K562 (cell line): ENCODE results near the gene ALG1. TPM values are rescaled to one million over a fixed set of nuclear protein-coding genes. Genes with fewer than 3 reads are reported as not detected.

Experiments used
- BDP1 ChIP-seq: IDR thresholded peaks from 3 replicates; pipeline ENCODE4 v1.6.1; 2011; ENCODE audit not compliant: insufficient read length, insufficient read depth
- CEBPB ChIP-seq: fragments of 450-650 bp; IDR thresholded peaks from 2 replicates; pipeline ENCODE4 v1.6.1; 2016; ENCODE audit warnings: missing genetic modification characterization, missing compliant biosample characterization
- CREB1 ChIP-seq, 2 experiments: sonication (generic) in 1 of 2; formaldehyde crosslinking in 1 of 2; IDR thresholded peaks; 2 replicates each; pipeline versions ENCODE4 v1.6.1 to v1.8.0; 2012 to 2022; ENCODE audit warnings: inconsistent platforms in 1 of 2, mild to moderate bottlenecking in 1 of 2, missing genetic modification reagents in 1 of 2, moderate library complexity in 1 of 2
- GATAD2B ChIP-seq: fragments of 450-650 bp; IDR thresholded peaks from 2 replicates; pipeline ENCODE4 v1.6.1; 2017; ENCODE audit warnings: mild to moderate bottlenecking, borderline replicate concordance
- MYBL2 ChIP-seq, 2 experiments: fragments of 450-650 bp in 1 of 2; sonication (generic) in 1 of 2; formaldehyde crosslinking in 1 of 2; IDR thresholded peaks; 2 replicates each; pipeline versions ENCODE4 v1.6.1 to v1.8.1; 2017 to 2022; ENCODE audit warnings: borderline replicate concordance in 1 of 2, inconsistent platforms in 1 of 2, low read depth in 1 of 2, mild to moderate bottlenecking in 1 of 2, missing genetic modification reagents in 1 of 2, moderate library complexity in 1 of 2
- NFE2 ChIP-seq: IDR thresholded peaks from 2 replicates; pipeline ENCODE4 v1.6.1; 2014; ENCODE audit warnings: antibody characterized with exemption, low read depth
- NRF1 ChIP-seq, 2 experiments: fragments of 450-650 bp; IDR thresholded peaks in 1 of 2; conservative IDR thresholded peaks in 1 of 2; 2 replicates each; pipeline ENCODE4 v1.6.1; 2014; ENCODE audit warnings: mild to moderate bottlenecking in 2 of 2
- PCBP1 ChIP-seq: fragments of 200-400 bp; formaldehyde crosslinking; IDR thresholded peaks from 2 replicates; pipeline ENCODE4 v1.6.1; 2018; ENCODE audit warnings: mild to moderate bottlenecking, low read depth, low read length; ENCODE audit not compliant: poor library complexity, severe bottlenecking
- PHB2 ChIP-seq: fragments of 450-650 bp; IDR thresholded peaks from 2 replicates; pipeline ENCODE4 v1.6.1; 2017; ENCODE audit warnings: low read depth
- PRPF4 ChIP-seq: fragments of 200-400 bp; formaldehyde crosslinking; IDR thresholded peaks from one replicate; pipeline ENCODE4 v1.6.1; 2017; ENCODE audit warnings: low read length, low read depth, mild to moderate bottlenecking; ENCODE audit not compliant: insufficient read depth, poor library complexity, severe bottlenecking
- RAD21 ChIP-seq, 2 experiments: fragments of 250-450 bp in 1 of 2; fragments of 450-650 bp in 1 of 2; sonication (Bioruptor Pico) in 1 of 2; formaldehyde crosslinking in 1 of 2; IDR thresholded peaks in 1 of 2; conservative IDR thresholded peaks in 1 of 2; 2 replicates each; pipeline versions ENCODE4 v1.4.0 to v1.8.0; 2020 to 2022; ENCODE audit warnings: mild to moderate bottlenecking in 2 of 2, moderate library complexity in 1 of 2
- RBFOX2 ChIP-seq: fragments of 200-400 bp; formaldehyde crosslinking; IDR thresholded peaks from 2 replicates; pipeline ENCODE4 v1.6.1; 2017; ENCODE audit warnings: low read depth, mild to moderate bottlenecking, low read length, moderate library complexity
- SIN3B ChIP-seq: fragments of 450-650 bp; IDR thresholded peaks from 2 replicates; pipeline ENCODE4 v1.6.1; 2017; ENCODE audit warnings: low read depth, mild to moderate bottlenecking, moderate library complexity
- SREBF2 ChIP-seq: sonication (generic); formaldehyde crosslinking; IDR thresholded peaks from 2 replicates; pipeline ENCODE4 v1.4.0; 2020; ENCODE audit warnings: mild to moderate bottlenecking, missing genetic modification reagents
- STAG1 ChIP-seq: sonication (generic); formaldehyde crosslinking; IDR thresholded peaks from 2 replicates; pipeline ENCODE4 v1.5.0; 2020; ENCODE audit warnings: missing genetic modification reagents, borderline replicate concordance
- TAF9B ChIP-seq: fragments of 450-650 bp; IDR thresholded peaks from 2 replicates; pipeline ENCODE4 v1.6.1; 2018; ENCODE audit warnings: mild to moderate bottlenecking; ENCODE audit not compliant: partially characterized antibody
- TGIF2 ChIP-seq: sonication (generic); formaldehyde crosslinking; IDR thresholded peaks from 2 replicates; pipeline ENCODE4 v1.8.1; 2022; ENCODE audit warnings: mild to moderate bottlenecking, missing genetic modification reagents, moderate library complexity
- ZNF23 ChIP-seq: fragments of 250-450 bp; sonication (Bioruptor Pico); IDR thresholded peaks from 2 replicates; pipeline ENCODE4 v1.4.0; 2020; ENCODE audit warnings: mild to moderate bottlenecking
- ZNF232 ChIP-seq: sonication (generic); formaldehyde crosslinking; IDR thresholded peaks from 2 replicates; pipeline ENCODE4 v1.8.0; 2022; ENCODE audit warnings: mild to moderate bottlenecking, missing genetic modification reagents
- ZNF444 ChIP-seq: fragments of 250-450 bp; sonication (Bioruptor Pico); IDR thresholded peaks from 2 replicates; pipeline ENCODE4 v1.4.0; 2020; ENCODE audit warnings: mild to moderate bottlenecking, moderate library complexity
- polyA plus RNA-seq, 8 experiments: library from polyadenylated mRNA; depleted of rRNA in 4 of 8; stranded (reverse) in 5 of 8; unstranded in 3 of 8; fragments of >200 nt; fragmentation: Nextera tagmentation in 2 of 8; fragmentation: Illumina TruSeq in 1 of 8; extraction: Ambion mirVana in 2 of 8; extraction: Trizol in 1 of 8; gene quantifications; 2 replicates each; pipeline versions ENCODE4 v1.2.1 to v1.2.3, GENCODE V29; 2011 to 2014; ENCODE audit warnings: inconsistent platforms in 1 of 8, missing spikeins in 1 of 8
- total RNA-seq, 7 experiments: library from RNA; depleted of rRNA in 6 of 7; stranded (reverse); fragments of >200 nt in 6 of 7; fragmentation: Illumina TruSeq in 2 of 7; extraction: Trizol in 2 of 7; gene quantifications; 2 replicates each; pipeline versions ENCODE4 v1.2.1 to v1.2.3, GENCODE V29; 2011 to 2021; ENCODE audit warnings: low replicate concordance in 1 of 7
- TF ChIP-seq, protein P1 (sequence below): sonication (generic); formaldehyde crosslinking; IDR thresholded peaks from 2 replicates; pipeline ENCODE4 v1.8.0; 2022; ENCODE audit warnings: mild to moderate bottlenecking, missing genetic modification reagents, borderline replicate concordance
- TF ChIP-seq, protein P2 (sequence below): fragments of 250-450 bp; sonication (Bioruptor Pico); IDR thresholded peaks from 2 replicates; pipeline ENCODE4 v1.8.0; 2021; ENCODE audit warnings: moderate library complexity, mild to moderate bottlenecking, inconsistent platforms
- TF ChIP-seq, protein P3 (sequence below): fragments of 200-400 bp; formaldehyde crosslinking; IDR thresholded peaks from 2 replicates; pipeline ENCODE4 v1.6.1; 2017; ENCODE audit warnings: mild to moderate bottlenecking, low read depth, low read length, moderate library complexity
- TF ChIP-seq, protein P4 (sequence below): sonication (generic); formaldehyde crosslinking; IDR thresholded peaks from 2 replicates; pipeline ENCODE4 v1.8.0; 2022; ENCODE audit warnings: missing genetic modification reagents, mild to moderate bottlenecking, moderate library complexity, borderline replicate concordance

The ALG1 gene
- total and polyA plus RNA-seq, 9 of the 15 experiments (the other 6 are each of a cell fraction or from before 2014, with no cell fraction given): 1.1 to 26.4 (median 18.3) TPM

DNA sequence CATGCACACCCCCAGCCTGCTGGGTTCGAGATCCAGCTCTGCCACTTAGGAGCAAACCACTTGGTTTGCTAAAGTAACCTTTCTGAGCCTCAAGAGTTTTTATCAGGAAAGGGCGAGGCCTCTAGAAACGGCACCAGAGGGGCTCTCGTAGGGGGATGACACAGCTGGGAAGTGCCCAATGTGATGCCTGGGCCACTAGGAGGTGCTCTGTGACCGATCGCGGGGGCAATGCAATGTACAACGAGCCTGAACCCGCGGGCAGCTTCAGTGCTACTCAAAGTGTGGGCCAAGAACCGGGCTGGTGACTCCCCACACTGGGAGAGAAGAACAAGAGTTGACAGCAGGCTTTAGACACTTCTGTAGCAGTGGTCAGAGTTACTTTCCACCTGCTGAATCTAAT is 15.3 kb upstream of the ALG1 start (continued):
- TF ChIP-seq PRPF4 (no peak), STAG1 (CRISPR knock-in tag) (peak; percentile 24; the same call in 1 of the 2 replicates), ZNF23 (CRISPR knock-in tag) (no peak), SREBF2 (CRISPR knock-in tag) (no peak), BDP1 (no peak), SIN3B (no peak), NRF1 (conservative IDR thresholded peaks at IDR 0.05 in 1 of 2, IDR thresholded peaks at IDR 0.05 in 1 of 2) (no peak), NFE2 (peak; percentile 30; the same call in 1 of the 2 replicates), ZNF444 (CRISPR knock-in tag) (no peak), ZNF232 (CRISPR knock-in tag) (no peak), PHB2 (no peak), MYBL2 (IDR thresholded peaks at IDR 0.05; ENCODE audit: low read depth) (no peak), MYBL2 (CRISPR knock-in tag; IDR thresholded peaks at IDR 0.05; ENCODE audit: borderline replicate concordance) (no peak), PCBP1 (no peak), TGIF2 (CRISPR knock-in tag) (no peak), CEBPB (tag) (no peak), RAD21 (CRISPR knock-in tag; conservative IDR thresholded peaks at IDR 0.05 in 1 of 2, IDR thresholded peaks at IDR 0.05 in 1 of 2) (peak; percentile 56 to 75), CREB1 (IDR thresholded peaks at IDR 0.05) (no peak), CREB1 (CRISPR knock-in tag; IDR thresholded peaks at IDR 0.05) (no peak), GATAD2B (no peak), TAF9B (no peak), RBFOX2 (no peak)
- TF ChIP-seq, protein P1, sequence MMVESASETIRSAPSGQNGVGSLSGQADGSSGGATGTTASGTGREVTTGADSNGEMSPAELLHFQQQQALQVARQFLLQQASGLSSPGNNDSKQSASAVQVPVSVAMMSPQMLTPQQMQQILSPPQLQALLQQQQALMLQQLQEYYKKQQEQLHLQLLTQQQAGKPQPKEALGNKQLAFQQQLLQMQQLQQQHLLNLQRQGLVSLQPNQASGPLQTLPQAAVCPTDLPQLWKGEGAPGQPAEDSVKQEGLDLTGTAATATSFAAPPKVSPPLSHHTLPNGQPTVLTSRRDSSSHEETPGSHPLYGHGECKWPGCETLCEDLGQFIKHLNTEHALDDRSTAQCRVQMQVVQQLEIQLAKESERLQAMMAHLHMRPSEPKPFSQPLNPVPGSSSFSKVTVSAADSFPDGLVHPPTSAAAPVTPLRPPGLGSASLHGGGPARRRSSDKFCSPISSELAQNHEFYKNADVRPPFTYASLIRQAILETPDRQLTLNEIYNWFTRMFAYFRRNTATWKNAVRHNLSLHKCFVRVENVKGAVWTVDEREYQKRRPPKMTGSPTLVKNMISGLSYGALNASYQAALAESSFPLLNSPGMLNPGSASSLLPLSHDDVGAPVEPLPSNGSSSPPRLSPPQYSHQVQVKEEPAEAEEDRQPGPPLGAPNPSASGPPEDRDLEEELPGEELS: no peak
- TF ChIP-seq, protein P2, sequence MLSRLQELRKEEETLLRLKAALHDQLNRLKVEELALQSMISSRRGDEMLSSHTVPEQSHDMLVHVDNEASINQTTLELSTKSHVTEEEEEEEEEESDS (CRISPR knock-in tag): no peak
- TF ChIP-seq, protein P3, sequence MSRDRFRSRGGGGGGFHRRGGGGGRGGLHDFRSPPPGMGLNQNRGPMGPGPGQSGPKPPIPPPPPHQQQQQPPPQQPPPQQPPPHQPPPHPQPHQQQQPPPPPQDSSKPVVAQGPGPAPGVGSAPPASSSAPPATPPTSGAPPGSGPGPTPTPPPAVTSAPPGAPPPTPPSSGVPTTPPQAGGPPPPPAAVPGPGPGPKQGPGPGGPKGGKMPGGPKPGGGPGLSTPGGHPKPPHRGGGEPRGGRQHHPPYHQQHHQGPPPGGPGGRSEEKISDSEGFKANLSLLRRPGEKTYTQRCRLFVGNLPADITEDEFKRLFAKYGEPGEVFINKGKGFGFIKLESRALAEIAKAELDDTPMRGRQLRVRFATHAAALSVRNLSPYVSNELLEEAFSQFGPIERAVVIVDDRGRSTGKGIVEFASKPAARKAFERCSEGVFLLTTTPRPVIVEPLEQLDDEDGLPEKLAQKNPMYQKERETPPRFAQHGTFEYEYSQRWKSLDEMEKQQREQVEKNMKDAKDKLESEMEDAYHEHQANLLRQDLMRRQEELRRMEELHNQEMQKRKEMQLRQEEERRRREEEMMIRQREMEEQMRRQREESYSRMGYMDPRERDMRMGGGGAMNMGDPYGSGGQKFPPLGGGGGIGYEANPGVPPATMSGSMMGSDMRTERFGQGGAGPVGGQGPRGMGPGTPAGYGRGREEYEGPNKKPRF: no peak
- TF ChIP-seq, protein P4, sequence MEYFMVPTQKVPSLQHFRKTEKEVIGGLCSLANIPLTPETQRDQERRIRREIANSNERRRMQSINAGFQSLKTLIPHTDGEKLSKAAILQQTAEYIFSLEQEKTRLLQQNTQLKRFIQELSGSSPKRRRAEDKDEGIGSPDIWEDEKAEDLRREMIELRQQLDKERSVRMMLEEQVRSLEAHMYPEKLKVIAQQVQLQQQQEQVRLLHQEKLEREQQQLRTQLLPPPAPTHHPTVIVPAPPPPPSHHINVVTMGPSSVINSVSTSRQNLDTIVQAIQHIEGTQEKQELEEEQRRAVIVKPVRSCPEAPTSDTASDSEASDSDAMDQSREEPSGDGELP (CRISPR knock-in tag): peak; percentile 63; the same call in 1 of the 2 replicates
